GM12892 (cell line): ENCODE measurements around the gene MRPS27.
A peak's percentile ranks its signal among the peaks of the same experiment; 100 is the strongest.
"Not testable (repeated sequence)": the region's sequence is repeated elsewhere in the genome, so short reads cannot be mapped to it uniquely, and the experiment has no call there.

Experiments
- DNase-seq: peaks from one replicate; pipeline ENCODE4 v3.0.0; 2011; ENCODE audit not compliant: insufficient read length
- FAIRE-seq: peaks from 2 replicates; lab custom pipeline; 2011; peaks lifted over from hg19 to GRCh38; lab: Jason Lieb, UNC
- POLR2A ChIP-seq: IDR thresholded peaks from 2 replicates; pipeline ENCODE4 v1.6.1; 2011; ENCODE audit warnings: low read depth, low read length, control low read depth
- POLR2AphosphoS5 ChIP-seq: IDR thresholded peaks from 2 replicates; pipeline ENCODE4 v1.6.1; 2011; ENCODE audit warnings: low read depth, low read length, control low read depth
- TAF1 ChIP-seq: IDR thresholded peaks from 2 replicates; pipeline ENCODE4 v1.6.1; 2011; ENCODE audit warnings: low read depth, mild to moderate bottlenecking, control low read depth, low read length, borderline replicate concordance

The MRPS27 gene

GRCh38 chr5:72314571-72315172 is 5.4 kb downstream of the MRPS27 start:
- FAIRE-seq (no peak), DNase-seq (no peak)
- TF ChIP-seq TAF1 (no peak), POLR2AphosphoS5 (no peak), POLR2A (no peak)

- no peak for TF ChIP-seq POLR2A
- no peak for TF ChIP-seq TAF1
- TF ChIP-seq POLR2AphosphoS5 = no peak
- FAIRE-seq = no peak
- DNase-seq = no peak
Measured at GRCh38 chr5:72313141-72313540, 6.9 kb downstream of the MRPS27 start.

GRCh38 chr5:72308853-72309191 is 11.2 kb downstream of the MRPS27 start:
- DNase-seq (no peak), FAIRE-seq (no peak)
- TF ChIP-seq POLR2A = no peak
- no peak for TF ChIP-seq TAF1
- no peak for TF ChIP-seq POLR2AphosphoS5

GRCh38 chr5:72307968-72308852 is 11.8 kb downstream of the MRPS27 start:
- peak; percentile 54 for TF ChIP-seq TAF1
- TF ChIP-seq POLR2AphosphoS5 = peak; percentile 98
- peak; percentile 98 for TF ChIP-seq POLR2A
- peak; percentile 91 for DNase-seq
- peak; percentile 92 for FAIRE-seq

GRCh38 chr5:72307573-72307967 is 12.5 kb downstream of the MRPS27 start:
- TF ChIP-seq POLR2A = no peak
- TF ChIP-seq TAF1 = no peak
- TF ChIP-seq POLR2AphosphoS5 = no peak
- FAIRE-seq = no peak
- no peak for DNase-seq

GRCh38 chr5:72305194-72306142 is 14.6 kb downstream of the MRPS27 start:
- FAIRE-seq (peak; percentile 80), DNase-seq (no peak)
- TF ChIP-seq TAF1 (no peak), POLR2A (0 out of 2 replicates have a peak, but pooled peaks have one; percentile 19)

- DNase-seq (no peak), FAIRE-seq (peak; percentile 27)
- TF ChIP-seq TAF1 (no peak), POLR2A (no peak), POLR2AphosphoS5 (no peak)
Measured at GRCh38 chr5:72302171-72302570, 17.9 kb downstream of the MRPS27 start.

GRCh38 chr5:72301557-72301956 is 18.5 kb downstream of the MRPS27 start:
- DNase-seq (no peak), FAIRE-seq (peak; percentile 95)
- TF ChIP-seq POLR2AphosphoS5 (no peak), TAF1 (no peak), POLR2A (no peak)

- FAIRE-seq (no peak), DNase-seq (no peak)
- no peak for TF ChIP-seq TAF1
- no peak for TF ChIP-seq POLR2AphosphoS5
- TF ChIP-seq POLR2A = no peak
Measured at GRCh38 chr5:72300590-72301339, 19.3 kb downstream of the MRPS27 start.

GRCh38 chr5:72298711-72299110 is 21.3 kb downstream of the MRPS27 start:
- no peak for FAIRE-seq
- no peak for TF ChIP-seq POLR2AphosphoS5
- TF ChIP-seq POLR2A = no peak
- no peak for TF ChIP-seq TAF1
- DNase-seq = no peak

- DNase-seq = not testable (repeated sequence)
Measured at GRCh38 chr5:72298136-72298535, 21.9 kb downstream of the MRPS27 start.

GRCh38 chr5:72296256-72296655 is 23.8 kb downstream of the MRPS27 start:
- FAIRE-seq = peak; percentile 30
- DNase-seq = no peak
- TF ChIP-seq TAF1 (no peak), POLR2A (no peak), POLR2AphosphoS5 (no peak)

More at GRCh38 chr5:72298136-72298535, 21.9 kb downstream of the MRPS27 start:
- peak; percentile 84 for FAIRE-seq
